Fibroblast of peridontal ligament (primary cell): ENCODE results near the gene GMEB1.
A peak's percentile ranks its signal among the peaks of the same experiment; 100 is the strongest.
"Not testable (repeated sequence)": the region's sequence is repeated elsewhere in the genome, so short reads cannot be mapped to it uniquely, and the experiment has no call there.

Experiments used
- DNase-seq: peaks from one replicate; pipeline ENCODE4 v3.0.0-alpha.2; 2010; ENCODE audit errors: extremely low read depth

The GMEB1 gene

GRCh38 chr1:28750771-28751294 lies 82.2 kb downstream of the GMEB1 start:
- not testable (repeated sequence) for DNase-seq

- DNase-seq = peak; percentile 21
Measured at GRCh38 chr1:28751315-28752060, 82.9 kb downstream of the GMEB1 start.

GRCh38 chr1:28755701-28756100 lies 87.1 kb downstream of the GMEB1 start:
- DNase-seq = peak; percentile 67

GRCh38 chr1:28756846-28757245 lies 88.3 kb downstream of the GMEB1 start:
- DNase-seq = no peak

- DNase-seq = no peak
Measured at GRCh38 chr1:28758420-28758819, 89.8 kb downstream of the GMEB1 start.

GRCh38 chr1:28759257-28759656 lies 90.7 kb downstream of the GMEB1 start:
- no peak for DNase-seq

- DNase-seq = no peak
Measured at GRCh38 chr1:28761189-28761588, 92.6 kb downstream of the GMEB1 start.

- no peak for DNase-seq
Measured at GRCh38 chr1:28766532-28767183, 98.1 kb downstream of the GMEB1 start.
